Effector memory CD4-positive, alpha-beta T cell (primary cell): ENCODE results near the gene NPAS3.

Experiments used
- DNase-seq, 3 donors: peaks; one replicate each; pipeline ENCODE4 v3.0.0-alpha.2; 2020
- H3K27ac ChIP-seq: 2 replicates; pipeline ENCODE4 v1.7.0; 2013; ENCODE audit warnings: mild to moderate bottlenecking, low read length, moderate library complexity; ENCODE audit not compliant: insufficient read depth, poor library complexity, severe bottlenecking
- H3K27me3 ChIP-seq: replicated peaks from 2 replicates; pipeline ENCODE4 v1.7.0; 2013; ENCODE audit warnings: mild to moderate bottlenecking, low read length; ENCODE audit not compliant: insufficient read depth, control insufficient read depth, poor library complexity, severe bottlenecking
- H3K36me3 ChIP-seq: 2 replicates; pipeline ENCODE4 v1.7.0; 2013; ENCODE audit warnings: mild to moderate bottlenecking, low read length, moderate library complexity; ENCODE audit not compliant: control insufficient read depth, insufficient read depth
- H3K4me1 ChIP-seq: 2 replicates; pipeline ENCODE4 v1.7.0; 2013; ENCODE audit warnings: low read length, mild to moderate bottlenecking; ENCODE audit not compliant: control insufficient read depth, insufficient read depth, poor library complexity, severe bottlenecking
- H3K4me3 ChIP-seq: 2 replicates; pipeline ENCODE4 v1.7.0; 2013; ENCODE audit warnings: low read length, low read depth, mild to moderate bottlenecking; ENCODE audit not compliant: insufficient read depth, poor library complexity, severe bottlenecking
- H3K9me3 ChIP-seq: 2 replicates; pipeline ENCODE4 v1.7.0; 2013; ENCODE audit warnings: mild to moderate bottlenecking, low read length, moderate library complexity; ENCODE audit not compliant: control insufficient read depth

The NPAS3 gene

DNA sequence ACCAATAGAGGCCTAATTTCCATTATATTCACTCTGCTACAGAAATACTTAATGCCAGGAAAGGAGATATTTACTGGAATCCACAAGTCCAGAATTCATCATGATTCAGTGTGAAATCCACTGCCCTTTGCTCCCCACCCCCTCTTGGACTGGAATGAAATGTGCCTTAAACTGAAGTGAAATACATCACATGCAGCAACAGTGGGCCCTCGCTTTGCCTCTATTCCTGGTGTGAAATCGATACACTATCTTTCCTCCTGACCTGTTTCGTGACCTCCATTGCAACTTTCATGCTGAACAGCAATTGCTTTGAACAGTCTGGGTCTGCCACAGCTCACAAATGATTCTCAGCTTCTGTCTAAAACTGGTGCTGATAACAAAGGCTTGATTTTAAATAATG lies 100.6 kb downstream of the NPAS3 start:
- no peak overlapping the region for H3K4me3 ChIP-seq
- no peaks in the 10 kb centered on the region for H3K36me3 ChIP-seq
- no peak overlapping the region for H3K27ac ChIP-seq
- no peaks in the 10 kb centered on the region for H3K4me1 ChIP-seq
- no peaks in the 10 kb centered on the region for H3K9me3 ChIP-seq
- H3K27me3 ChIP-seq: no peaks in the 10 kb centered on the region
- no peak for DNase-seq

DNA sequence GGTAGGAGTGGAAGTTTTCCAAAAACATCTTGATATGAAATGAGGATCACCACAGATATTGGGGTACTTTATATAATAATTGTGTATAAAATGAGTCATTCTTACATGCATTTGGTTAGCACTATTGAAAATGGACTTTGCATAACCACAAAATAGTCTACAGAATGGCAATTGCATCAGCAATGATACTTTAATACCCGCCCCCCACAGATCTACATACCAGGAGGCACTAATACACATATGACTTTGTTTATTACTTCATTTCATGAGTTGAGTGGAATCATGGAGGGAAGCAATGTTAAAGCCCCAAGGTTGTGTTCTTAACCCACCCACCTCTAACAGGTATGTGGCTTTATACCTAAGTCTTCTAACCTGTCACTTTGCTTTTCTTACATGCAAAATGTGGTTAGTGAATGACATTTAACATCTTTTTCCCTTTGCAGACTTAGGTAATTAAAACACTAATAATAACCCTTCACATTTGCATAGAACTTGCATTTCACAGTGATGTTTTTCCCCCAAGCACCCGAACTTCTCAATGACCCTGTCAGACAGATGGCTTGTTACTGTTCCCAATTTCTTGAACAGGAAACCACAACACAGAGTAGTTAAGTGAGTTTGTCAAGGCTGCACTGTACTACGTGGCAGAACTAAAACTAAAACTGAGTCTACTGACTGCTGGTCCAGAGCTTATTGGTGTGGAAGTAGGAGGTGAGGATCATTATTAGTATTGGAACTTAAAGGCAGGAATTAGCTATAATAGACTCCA lies 101.9 kb downstream of the NPAS3 start:
- Histone ChIP-seq H3K4me3 (no peak overlapping the region), H3K27ac (no peak overlapping the region), H3K4me1 (no peaks in the 10 kb centered on the region), H3K27me3 (no peaks in the 10 kb centered on the region), H3K9me3 (no peaks in the 10 kb centered on the region), H3K36me3 (no peaks in the 10 kb centered on the region)
- no peak for DNase-seq

DNA sequence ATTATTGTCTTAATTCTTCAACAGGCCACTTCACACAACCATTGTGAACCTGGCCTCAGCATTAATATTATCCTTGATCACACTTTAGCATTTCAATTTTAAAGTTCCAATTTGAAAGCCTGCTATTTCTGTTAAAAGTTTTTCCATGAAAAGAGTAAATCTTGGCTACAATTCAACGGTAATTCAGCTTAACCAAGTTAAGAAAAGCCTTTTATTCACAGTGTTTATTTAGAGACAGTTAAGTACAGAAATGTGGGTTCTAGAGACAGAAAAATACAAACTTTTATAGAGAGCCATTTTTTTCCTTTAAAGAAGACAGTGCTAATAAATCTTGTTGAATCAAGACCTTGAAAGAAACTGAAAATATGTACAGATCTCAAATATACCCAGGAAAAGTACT lies 103.9 kb downstream of the NPAS3 start:
- Histone ChIP-seq H3K9me3 (no peaks in the 10 kb centered on the region), H3K4me1 (no peaks in the 10 kb centered on the region), H3K36me3 (no peaks in the 10 kb centered on the region), H3K27ac (no peak overlapping the region), H3K27me3 (no peaks in the 10 kb centered on the region), H3K4me3 (no peak overlapping the region)
- no peak for DNase-seq

DNA sequence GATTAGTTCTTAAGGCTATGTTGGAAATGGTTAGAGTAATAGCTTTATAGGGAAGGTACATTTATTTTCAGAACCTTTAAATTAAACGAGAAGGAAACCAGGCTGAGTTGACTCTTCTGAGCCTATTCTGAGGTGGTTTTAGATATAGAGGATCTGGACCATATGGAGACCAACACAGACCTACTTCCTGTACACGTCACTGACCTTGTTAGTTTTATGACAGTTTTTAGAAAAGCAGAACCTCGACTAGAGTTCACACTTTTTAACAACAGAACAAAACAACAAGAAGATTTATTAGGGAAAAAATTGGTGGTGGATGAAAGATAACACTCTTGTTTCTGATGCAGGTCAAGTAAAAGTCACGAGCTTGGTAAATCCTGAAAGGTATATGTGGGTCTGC lies 107.1 kb downstream of the NPAS3 start:
- no peak for DNase-seq
- Histone ChIP-seq H3K9me3 (no peaks in the 10 kb centered on the region), H3K27me3 (no peaks in the 10 kb centered on the region)

DNA sequence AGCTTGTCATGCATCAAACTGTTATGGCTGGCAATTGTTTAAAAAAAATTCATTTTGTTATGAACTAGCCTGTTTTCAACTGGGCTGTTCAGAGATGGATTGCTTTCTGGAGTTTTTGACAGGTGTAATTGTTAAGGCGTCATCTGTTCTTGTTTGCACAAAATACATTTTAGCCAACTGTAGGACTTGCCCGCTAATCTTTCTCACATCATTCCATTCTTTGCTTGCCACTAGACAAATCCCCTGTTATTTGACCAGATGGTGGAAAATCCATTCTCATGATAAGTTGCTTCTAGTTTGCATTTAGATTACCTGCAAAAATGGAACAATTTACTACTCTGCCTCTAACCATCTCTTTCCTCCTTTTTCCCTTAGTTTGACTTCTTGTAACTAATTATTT lies 114.3 kb downstream of the NPAS3 start:
- Histone ChIP-seq H3K27ac (no peak overlapping the region), H3K36me3 (no peaks in the 10 kb centered on the region), H3K4me1 (no peaks in the 10 kb centered on the region), H3K27me3 (no peaks in the 10 kb centered on the region), H3K9me3 (no peaks in the 10 kb centered on the region), H3K4me3 (no peak overlapping the region)
- DNase-seq: no peak

More for the DNA sequence above, 107.1 kb downstream of the NPAS3 start:
- H3K4me1 ChIP-seq: no peaks in the 10 kb centered on the region
- no peak overlapping the region for H3K27ac ChIP-seq
- H3K36me3 ChIP-seq: no peaks in the 10 kb centered on the region
- no peak overlapping the region for H3K4me3 ChIP-seq

DNA sequence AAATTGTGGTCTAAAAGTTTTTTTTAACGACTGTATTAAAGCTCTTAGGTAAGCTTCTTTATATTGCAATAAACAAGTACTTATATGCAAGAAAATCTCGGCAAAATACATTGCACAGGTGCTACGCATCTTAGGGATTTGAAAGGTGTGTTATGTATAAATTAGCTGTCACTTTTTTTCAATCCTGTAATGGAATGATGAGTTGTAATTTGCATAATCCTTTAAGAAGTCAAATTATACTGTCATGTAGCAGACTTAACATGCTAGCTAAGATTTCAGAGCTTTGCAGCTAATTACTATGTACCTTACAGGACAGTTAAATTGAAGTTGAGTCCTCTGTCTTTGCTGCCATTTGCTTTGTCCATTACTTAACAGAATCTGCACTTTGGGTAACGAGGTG lies 117.5 kb downstream of the NPAS3 start:
- no peak overlapping the region for H3K4me3 ChIP-seq

DNA sequence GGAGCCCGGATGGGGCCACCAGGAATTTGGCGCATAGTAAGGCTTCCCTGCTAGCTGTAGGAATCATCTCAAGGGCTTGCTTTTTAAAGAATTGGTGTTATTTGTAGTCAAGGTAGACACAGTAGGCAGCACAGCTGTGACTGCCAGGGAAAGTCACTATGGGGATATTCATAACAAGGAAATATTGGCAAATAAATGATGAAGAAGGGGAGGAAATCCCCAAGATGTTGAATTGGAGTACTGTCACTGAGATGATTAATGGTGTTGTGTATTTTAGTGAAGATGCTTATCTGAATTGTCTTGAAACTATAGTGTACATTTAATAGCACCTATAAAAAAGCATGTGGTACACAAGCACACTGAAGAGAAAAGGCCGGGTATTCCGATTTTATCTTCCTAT lies 118.9 kb downstream of the NPAS3 start:
- H3K27ac ChIP-seq: no peak overlapping the region
- H3K27me3 ChIP-seq: no peaks in the 10 kb centered on the region
- no peaks in the 10 kb centered on the region for H3K36me3 ChIP-seq
- H3K4me1 ChIP-seq: no peaks in the 10 kb centered on the region
- no peak for DNase-seq
- no peak overlapping the region for H3K4me3 ChIP-seq
- H3K9me3 ChIP-seq: no peaks in the 10 kb centered on the region

More for the DNA sequence above, 117.5 kb downstream of the NPAS3 start:
- H3K4me1 ChIP-seq: no peaks in the 10 kb centered on the region
- no peak for DNase-seq
- H3K27ac ChIP-seq: no peak overlapping the region
- no peaks in the 10 kb centered on the region for H3K9me3 ChIP-seq
- H3K27me3 ChIP-seq: no peaks in the 10 kb centered on the region
- H3K36me3 ChIP-seq: no peaks in the 10 kb centered on the region

DNA sequence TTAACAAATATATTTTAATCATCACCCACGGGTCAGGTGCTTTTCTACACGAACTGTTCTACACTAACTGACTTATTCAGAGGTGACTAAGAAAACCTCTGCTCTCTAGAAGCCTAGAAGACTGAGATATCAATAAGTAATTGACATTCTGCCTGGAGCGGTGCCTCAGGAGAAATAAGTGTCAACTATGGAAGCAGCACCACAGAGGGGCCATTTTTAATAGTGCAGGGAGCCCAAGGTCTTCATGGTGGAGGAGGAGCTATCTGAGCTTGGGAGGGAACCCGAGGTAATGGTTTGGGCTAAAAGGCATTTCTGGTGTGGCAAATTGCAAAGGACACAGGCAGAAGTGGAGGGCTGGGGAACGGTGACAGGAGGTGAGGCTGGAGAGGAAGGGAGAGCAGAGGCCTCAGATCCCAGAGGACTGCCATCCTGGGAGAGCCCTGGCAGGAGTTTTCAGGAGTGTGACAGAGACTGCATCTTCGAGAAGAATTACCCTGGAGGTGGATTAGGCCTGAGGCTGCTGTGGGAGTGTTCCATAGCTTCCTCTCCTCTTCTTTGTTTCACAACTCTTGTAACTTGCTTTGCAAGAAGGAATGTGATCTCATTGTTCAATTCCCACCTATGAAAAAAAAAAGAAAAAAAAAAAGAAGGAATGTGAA lies 123.1 kb downstream of the NPAS3 start:
- no peak for DNase-seq

DNA sequence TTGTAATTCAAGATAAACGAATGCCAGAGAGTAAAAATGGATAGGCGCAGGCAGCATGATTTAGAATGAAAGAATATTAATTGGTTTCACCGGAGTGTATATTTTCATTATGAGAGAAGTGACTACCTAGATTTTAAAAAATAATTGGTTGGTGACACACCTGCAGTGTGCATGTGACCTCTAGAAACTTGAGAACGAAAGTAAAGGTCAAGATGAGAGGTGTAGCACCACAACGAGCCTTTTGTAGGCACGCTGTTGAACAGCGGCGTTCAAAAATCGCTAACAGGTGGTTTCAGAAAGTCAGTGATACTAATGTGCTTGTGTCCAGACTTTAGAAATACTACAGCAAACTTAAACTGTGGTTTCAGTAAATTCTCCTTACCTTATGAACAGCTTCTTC lies 123.8 kb downstream of the NPAS3 start:
- Histone ChIP-seq H3K4me3 (no peak overlapping the region), H3K36me3 (no peaks in the 10 kb centered on the region), H3K27me3 (no peaks in the 10 kb centered on the region), H3K9me3 (no peaks in the 10 kb centered on the region), H3K4me1 (no peaks in the 10 kb centered on the region), H3K27ac (no peak overlapping the region)
- DNase-seq: no peak

More for the DNA sequence above, 123.1 kb downstream of the NPAS3 start:
- Histone ChIP-seq H3K9me3 (no peaks in the 10 kb centered on the region), H3K4me3 (no peak overlapping the region), H3K36me3 (no peaks in the 10 kb centered on the region), H3K4me1 (no peaks in the 10 kb centered on the region), H3K27ac (no peak overlapping the region), H3K27me3 (no peaks in the 10 kb centered on the region)

DNA sequence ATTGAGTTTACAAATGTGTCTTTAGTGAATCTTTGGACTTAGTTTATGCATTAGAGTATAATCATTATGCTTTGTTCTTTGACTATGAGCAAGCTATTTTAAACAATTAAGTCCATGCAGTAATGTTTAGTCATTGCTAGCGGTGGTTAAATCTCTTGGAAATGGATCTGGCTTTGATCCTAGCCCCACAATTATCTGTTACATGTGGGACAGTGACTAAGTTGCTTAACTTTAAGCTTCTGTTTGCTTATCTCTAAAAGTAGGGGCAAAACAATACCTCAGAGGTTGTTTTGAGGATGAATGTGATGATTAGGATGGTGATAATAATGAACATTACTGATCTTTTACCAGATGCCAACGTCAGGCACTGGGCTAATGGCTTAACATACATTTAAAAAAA lies 124.2 kb downstream of the NPAS3 start:
- no peak for DNase-seq
- H3K36me3 ChIP-seq: no peaks in the 10 kb centered on the region
- no peaks in the 10 kb centered on the region for H3K4me1 ChIP-seq
- H3K9me3 ChIP-seq: no peaks in the 10 kb centered on the region
- no peak overlapping the region for H3K4me3 ChIP-seq
- H3K27ac ChIP-seq: no peak overlapping the region
- no peaks in the 10 kb centered on the region for H3K27me3 ChIP-seq
